Measurements from ENCODE around the gene FOCAD. TPM values are rescaled to one million over a fixed set of nuclear protein-coding genes. Genes with fewer than 3 reads are reported as not detected.

Gene FOCAD
- total RNA-seq, 1 experiment from 2014 or later, result 23.8 TPM

GRCh38 chr9:21039302-21039701 lies 355.2 kb downstream of the FOCAD start:
- H3K4me3 Mint-ChIP-seq (ENCODE audit: low read depth, unreplicated experiment), result no peak overlapping the region
- H3K27me3 Mint-ChIP-seq (ENCODE audit: unreplicated experiment), result no peaks in the 10 kb centered on the region
- H3K36me3 Mint-ChIP-seq (ENCODE audit: insufficient read depth, unreplicated experiment), result no peaks in the 10 kb centered on the region
- H3K27ac Mint-ChIP-seq (ENCODE audit: unreplicated experiment), result no peak overlapping the region
- CTCF ChIA-PET, result no interaction called here
- no peak for DNase-seq
- intact Hi-C loops (cut with micrococcal nuclease; ENCODE audit: unreplicated experiment), result no loop called here
- no peaks in the 10 kb centered on the region for H3K9me3 Mint-ChIP-seq (ENCODE audit: low read depth, unreplicated experiment)
- no peaks in the 10 kb centered on the region for H3K4me1 Mint-ChIP-seq (ENCODE audit: low read depth, unreplicated experiment)
- TF ChIP-seq, protein P1, sequence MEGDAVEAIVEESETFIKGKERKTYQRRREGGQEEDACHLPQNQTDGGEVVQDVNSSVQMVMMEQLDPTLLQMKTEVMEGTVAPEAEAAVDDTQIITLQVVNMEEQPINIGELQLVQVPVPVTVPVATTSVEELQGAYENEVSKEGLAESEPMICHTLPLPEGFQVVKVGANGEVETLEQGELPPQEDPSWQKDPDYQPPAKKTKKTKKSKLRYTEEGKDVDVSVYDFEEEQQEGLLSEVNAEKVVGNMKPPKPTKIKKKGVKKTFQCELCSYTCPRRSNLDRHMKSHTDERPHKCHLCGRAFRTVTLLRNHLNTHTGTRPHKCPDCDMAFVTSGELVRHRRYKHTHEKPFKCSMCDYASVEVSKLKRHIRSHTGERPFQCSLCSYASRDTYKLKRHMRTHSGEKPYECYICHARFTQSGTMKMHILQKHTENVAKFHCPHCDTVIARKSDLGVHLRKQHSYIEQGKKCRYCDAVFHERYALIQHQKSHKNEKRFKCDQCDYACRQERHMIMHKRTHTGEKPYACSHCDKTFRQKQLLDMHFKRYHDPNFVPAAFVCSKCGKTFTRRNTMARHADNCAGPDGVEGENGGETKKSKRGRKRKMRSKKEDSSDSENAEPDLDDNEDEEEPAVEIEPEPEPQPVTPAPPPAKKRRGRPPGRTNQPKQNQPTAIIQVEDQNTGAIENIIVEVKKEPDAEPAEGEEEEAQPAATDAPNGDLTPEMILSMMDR (IDR thresholded peaks at IDR 0.05; ENCODE audit: unreplicated experiment), result no peak
- no TSS peak for BruUV-seq (replicated peaks)

GRCh38 chr9:21042466-21042865 lies 358.4 kb downstream of the FOCAD start:
- CTCF ChIA-PET, result no interaction called here
- BruUV-seq (replicated peaks), result no TSS peak
- no peaks in the 10 kb centered on the region for H3K4me1 Mint-ChIP-seq (ENCODE audit: low read depth, unreplicated experiment)

DNA sequence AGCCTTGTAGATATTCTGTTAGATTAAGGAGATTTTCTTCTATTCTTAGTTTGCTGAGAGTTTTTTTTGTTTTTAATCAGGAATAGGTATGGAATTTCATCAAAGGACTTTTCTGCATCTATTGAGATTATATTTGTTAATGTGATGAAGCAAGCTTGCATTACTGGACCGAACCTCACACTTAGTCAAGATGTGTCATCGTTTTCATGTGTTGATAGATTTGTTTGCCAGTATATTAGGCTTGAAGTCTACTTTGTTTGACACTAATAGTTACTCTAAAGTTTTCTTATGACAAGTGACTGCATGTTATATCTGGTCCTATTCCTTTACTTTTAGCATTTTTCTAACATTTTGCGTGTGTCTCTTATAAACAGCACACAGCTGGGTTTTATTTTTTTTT lies 359.8 kb downstream of the FOCAD start:
- TF ChIP-seq, protein P1 (IDR thresholded peaks at IDR 0.05; ENCODE audit: unreplicated experiment), result no peak
- no peaks in the 10 kb centered on the region for H3K4me1 Mint-ChIP-seq (ENCODE audit: low read depth, unreplicated experiment)
- H3K27me3 Mint-ChIP-seq (ENCODE audit: unreplicated experiment), result no peaks in the 10 kb centered on the region
- no peak overlapping the region for H3K4me3 Mint-ChIP-seq (ENCODE audit: low read depth, unreplicated experiment)
- no peak overlapping the region for H3K27ac Mint-ChIP-seq (ENCODE audit: unreplicated experiment)
- H3K36me3 Mint-ChIP-seq (ENCODE audit: insufficient read depth, unreplicated experiment), result no peaks in the 10 kb centered on the region
- intact Hi-C loops (cut with micrococcal nuclease; ENCODE audit: unreplicated experiment), result no loop called here
- DNase-seq, result no peak
- CTCF ChIA-PET, result no interaction called here
- no TSS peak for BruUV-seq (replicated peaks)
- no peaks in the 10 kb centered on the region for H3K9me3 Mint-ChIP-seq (ENCODE audit: low read depth, unreplicated experiment)

More at GRCh38 chr9:21042466-21042865, 358.4 kb downstream of the FOCAD start:
- Mint-ChIP-seq H3K36me3 (ENCODE audit: insufficient read depth, unreplicated experiment) (no peaks in the 10 kb centered on the region), H3K27ac (ENCODE audit: unreplicated experiment) (no peak overlapping the region), H3K9me3 (ENCODE audit: low read depth, unreplicated experiment) (no peaks in the 10 kb centered on the region), H3K4me3 (ENCODE audit: low read depth, unreplicated experiment) (no peak overlapping the region), H3K27me3 (ENCODE audit: unreplicated experiment) (no peaks in the 10 kb centered on the region)
- intact Hi-C loops (cut with micrococcal nuclease; ENCODE audit: unreplicated experiment), result no loop called here
- TF ChIP-seq, protein P1 (IDR thresholded peaks at IDR 0.05; ENCODE audit: unreplicated experiment), result no peak
- no peak for DNase-seq

Small RNAs within 50 kb of the gene (microRNA-seq; reads per million reads assigned to microRNA genes)
- 20.0 reads per million, percentile 44 among the genes with 10 or more reads in this experiment for gene MIR491

Other genes starting within 250 kb of the FOCAD start
- 22.9 and 23.1 TPM in 2 replicates for gene MLLT3, start 61.8 kb upstream of the FOCAD start, total RNA-seq (2022)

All from Calu3 (cell line).